Activated CD4-positive, CD25-positive, alpha-beta regulatory T cell treated with anti-CD3 and anti-CD28 coated beads, Interleukin-2, amount 50 U/mL, for 16 hours (primary cell): Measurements from ENCODE around the gene CCBE1.
"Not testable (repeated sequence)": the region's sequence is repeated elsewhere in the genome, so short reads cannot be mapped to it uniquely, and the experiment has no call there.

Source experiments
- DNase-seq: peaks from one replicate; pipeline ENCODE4 v3.0.0-alpha.2; 2020; ENCODE audit warnings: low read depth, low spot score

Gene CCBE1

GRCh38 chr18:59715445-59715844 lies 18.2 kb upstream of the CCBE1 start:
- no peak for DNase-seq

- not testable (repeated sequence) for DNase-seq
Measured at GRCh38 chr18:59714096-59714495, 16.9 kb upstream of the CCBE1 start.

- no peak for DNase-seq
Measured at GRCh38 chr18:59712311-59712710, 15.1 kb upstream of the CCBE1 start.

- no peak for DNase-seq
Measured at GRCh38 chr18:59708988-59709387, 11.8 kb upstream of the CCBE1 start.

- no peak for DNase-seq
Measured at GRCh38 chr18:59707306-59707705, 10.1 kb upstream of the CCBE1 start.

- DNase-seq: no peak
Measured at GRCh38 chr18:59706499-59706898, 9.3 kb upstream of the CCBE1 start.

GRCh38 chr18:59705145-59705544 lies 7.9 kb upstream of the CCBE1 start:
- no peak for DNase-seq

- DNase-seq: no peak
Measured at GRCh38 chr18:59704146-59704545, 6.9 kb upstream of the CCBE1 start.

- DNase-seq: no peak
Measured at GRCh38 chr18:59701272-59701671, 4.0 kb upstream of the CCBE1 start.

GRCh38 chr18:59700535-59700967 lies 3.3 kb upstream of the CCBE1 start:
- no peak for DNase-seq

- no peak for DNase-seq
Measured at GRCh38 chr18:59699750-59700534, 2.7 kb upstream of the CCBE1 start.

- DNase-seq: no peak
Measured at GRCh38 chr18:59699061-59699460, 1.8 kb upstream of the CCBE1 start.

GRCh38 chr18:59696311-59697235 lies 650 bp downstream of the CCBE1 start:
- no peak for DNase-seq

GRCh38 chr18:59695551-59695950 lies 1.7 kb downstream of the CCBE1 start:
- no peak for DNase-seq

GRCh38 chr18:59694824-59695223 lies 2.4 kb downstream of the CCBE1 start:
- DNase-seq: no peak

- no peak for DNase-seq
Measured at GRCh38 chr18:59691996-59692395, 5.2 kb downstream of the CCBE1 start.

- no peak for DNase-seq
Measured at GRCh38 chr18:59690996-59691395, 6.2 kb downstream of the CCBE1 start.

GRCh38 chr18:59690186-59690982 lies 6.8 kb downstream of the CCBE1 start:
- DNase-seq: no peak

- DNase-seq: no peak
Measured at GRCh38 chr18:59689756-59690155, 7.5 kb downstream of the CCBE1 start.

GRCh38 chr18:59686260-59686659 lies 11.0 kb downstream of the CCBE1 start:
- DNase-seq: no peak

GRCh38 chr18:59685501-59685900 lies 11.7 kb downstream of the CCBE1 start:
- no peak for DNase-seq

- no peak for DNase-seq
Measured at GRCh38 chr18:59684777-59685176, 12.4 kb downstream of the CCBE1 start.
